Measurements from ENCODE around the gene ANP32A. TPM values are rescaled to one million over a fixed set of nuclear protein-coding genes. Genes with fewer than 3 reads are reported as not detected.

ANP32A gene
- polyA plus RNA-seq, 1 donor = 201 TPM

DNA sequence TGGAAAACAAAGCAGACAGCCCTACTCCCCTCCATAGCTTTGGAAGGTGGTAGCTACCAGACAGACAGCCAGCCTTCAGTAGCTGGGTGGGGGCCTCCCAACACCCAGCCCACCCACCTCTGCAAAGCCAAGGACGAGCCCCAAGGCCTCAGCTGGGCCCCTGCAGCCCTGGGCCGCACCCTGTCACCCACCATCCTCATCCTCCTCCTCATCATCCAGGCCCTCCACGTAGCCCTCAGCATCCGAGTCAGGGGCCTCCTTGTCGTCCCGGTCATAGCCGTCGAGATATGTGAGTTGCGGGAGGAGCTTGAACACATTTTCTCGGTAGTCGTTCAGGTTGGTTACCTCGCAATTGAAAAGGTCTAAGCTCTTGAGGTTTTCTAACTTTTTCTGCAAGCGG is 36.5 kb downstream of the ANP32A start:
- peaks cover 22% of the 10 kb centered on the region for H3K4me1 ChIP-seq (ENCODE audit: control insufficient read depth, insufficient read depth, low read length)
- no peak overlapping the region for H3K27ac ChIP-seq (ENCODE audit: low read length)
- no peak overlapping the region for H3K4me3 ChIP-seq (ENCODE audit: low read length)
- no peaks in the 10 kb centered on the region for H3K27me3 ChIP-seq (ENCODE audit: control insufficient read depth, insufficient read depth, low read length)
- DNase-seq = no peak
- 100% methylated on average over 1 of the region's 13 CpGs for WGBS (ENCODE audit: insufficient coverage, low lambda C conversion rate)
- peaks cover 75% of the 10 kb centered on the region for H3K36me3 ChIP-seq (ENCODE audit: control insufficient read depth, insufficient read depth, low read length)
- H3K9me3 ChIP-seq (ENCODE audit: control insufficient read depth, low read depth, low read length) = no peaks in the 10 kb centered on the region

DNA sequence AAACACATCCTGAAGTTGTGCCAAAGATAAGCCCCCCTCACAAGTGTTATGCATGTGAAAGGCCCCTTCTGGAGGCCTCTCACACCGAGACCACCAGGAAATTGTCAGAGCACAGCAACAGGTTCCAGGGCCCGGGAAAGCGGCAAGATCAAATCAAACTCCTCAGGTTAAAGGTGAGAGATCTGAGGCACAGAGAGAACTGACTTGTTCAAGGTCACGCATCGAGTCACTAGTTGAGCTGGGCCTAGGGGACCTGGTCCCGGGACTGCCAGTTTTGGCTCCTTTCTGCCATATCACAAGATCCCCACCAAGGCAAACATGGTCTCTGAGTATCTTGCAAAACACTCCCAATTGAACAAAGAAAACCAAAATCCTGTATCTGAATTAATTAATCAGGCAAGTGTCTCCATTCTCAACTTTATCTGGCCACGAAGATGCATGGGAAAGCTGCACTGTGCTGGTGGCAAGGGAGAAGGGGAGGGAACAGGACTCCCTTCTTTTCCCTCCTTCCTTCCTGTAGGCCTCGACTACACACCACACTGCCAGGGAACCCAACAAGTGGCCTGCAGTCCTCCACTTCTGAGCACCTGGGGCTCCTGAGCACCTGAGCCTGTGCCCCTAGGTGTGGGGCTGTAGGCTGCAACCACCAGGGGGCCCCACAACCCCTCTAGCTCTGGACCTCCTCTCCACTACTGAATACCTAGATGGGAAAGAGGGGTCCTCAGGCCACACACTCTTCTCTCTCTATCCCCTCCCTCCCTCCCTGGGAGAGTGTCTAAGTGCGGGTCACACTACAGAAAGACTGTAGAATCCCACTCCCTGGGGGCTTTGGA is 37.3 kb downstream of the ANP32A start:
- no peaks in the 10 kb centered on the region for H3K9me3 ChIP-seq (ENCODE audit: control insufficient read depth, low read depth, low read length)
- H3K27ac ChIP-seq (ENCODE audit: low read length) = no peak overlapping the region
- peaks cover 15% of the 10 kb centered on the region for H3K4me1 ChIP-seq (ENCODE audit: control insufficient read depth, insufficient read depth, low read length)
- no peaks in the 10 kb centered on the region for H3K27me3 ChIP-seq (ENCODE audit: control insufficient read depth, insufficient read depth, low read length)
- H3K36me3 ChIP-seq (ENCODE audit: control insufficient read depth, insufficient read depth, low read length) = peaks cover 80% of the 10 kb centered on the region
- no peak for DNase-seq
- no peak overlapping the region for H3K4me3 ChIP-seq (ENCODE audit: low read length)
- no CpG with 5 or more reads among the region's 9 CpGs for WGBS (ENCODE audit: insufficient coverage, low lambda C conversion rate)

DNA sequence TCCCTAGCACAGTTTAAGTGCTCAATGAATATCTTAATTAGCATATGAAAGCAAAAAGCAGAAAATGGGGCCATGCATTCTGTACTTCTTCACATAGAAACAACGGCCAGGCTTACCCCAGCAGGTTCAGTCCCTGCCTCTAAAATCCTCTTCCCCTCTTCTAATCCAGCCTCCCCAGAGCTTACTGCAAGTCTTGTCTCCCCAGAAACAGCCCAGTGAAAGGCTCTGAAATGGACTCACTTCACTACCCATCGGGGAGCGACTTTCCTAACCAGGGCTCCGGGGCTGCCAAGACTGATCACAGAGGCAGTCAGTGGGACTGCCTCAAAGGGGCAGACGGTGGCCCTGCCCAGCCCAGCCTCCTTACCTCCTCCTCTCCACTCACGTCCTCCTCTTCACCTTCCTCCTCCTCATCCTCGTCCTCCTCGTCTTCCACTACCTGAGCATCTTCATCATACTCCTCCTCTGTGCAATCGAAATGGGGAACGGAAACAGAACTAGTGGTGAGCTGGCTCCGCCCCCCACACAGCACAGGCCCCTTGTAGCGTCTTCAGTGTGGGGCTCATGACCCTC is 38.0 kb downstream of the ANP32A start:
- 90% methylated on average over 3 of the region's 12 CpGs for WGBS (ENCODE audit: insufficient coverage, low lambda C conversion rate)
- Histone ChIP-seq H3K4me1 (ENCODE audit: control insufficient read depth, insufficient read depth, low read length) (peaks cover 7% of the 10 kb centered on the region), H3K27ac (ENCODE audit: low read length) (no peak overlapping the region), H3K4me3 (ENCODE audit: low read length) (no peak overlapping the region), H3K27me3 (ENCODE audit: control insufficient read depth, insufficient read depth, low read length) (no peaks in the 10 kb centered on the region), H3K36me3 (ENCODE audit: control insufficient read depth, insufficient read depth, low read length) (peaks cover 84% of the 10 kb centered on the region), H3K9me3 (ENCODE audit: control insufficient read depth, low read depth, low read length) (no peaks in the 10 kb centered on the region)
- no peak for DNase-seq

DNA sequence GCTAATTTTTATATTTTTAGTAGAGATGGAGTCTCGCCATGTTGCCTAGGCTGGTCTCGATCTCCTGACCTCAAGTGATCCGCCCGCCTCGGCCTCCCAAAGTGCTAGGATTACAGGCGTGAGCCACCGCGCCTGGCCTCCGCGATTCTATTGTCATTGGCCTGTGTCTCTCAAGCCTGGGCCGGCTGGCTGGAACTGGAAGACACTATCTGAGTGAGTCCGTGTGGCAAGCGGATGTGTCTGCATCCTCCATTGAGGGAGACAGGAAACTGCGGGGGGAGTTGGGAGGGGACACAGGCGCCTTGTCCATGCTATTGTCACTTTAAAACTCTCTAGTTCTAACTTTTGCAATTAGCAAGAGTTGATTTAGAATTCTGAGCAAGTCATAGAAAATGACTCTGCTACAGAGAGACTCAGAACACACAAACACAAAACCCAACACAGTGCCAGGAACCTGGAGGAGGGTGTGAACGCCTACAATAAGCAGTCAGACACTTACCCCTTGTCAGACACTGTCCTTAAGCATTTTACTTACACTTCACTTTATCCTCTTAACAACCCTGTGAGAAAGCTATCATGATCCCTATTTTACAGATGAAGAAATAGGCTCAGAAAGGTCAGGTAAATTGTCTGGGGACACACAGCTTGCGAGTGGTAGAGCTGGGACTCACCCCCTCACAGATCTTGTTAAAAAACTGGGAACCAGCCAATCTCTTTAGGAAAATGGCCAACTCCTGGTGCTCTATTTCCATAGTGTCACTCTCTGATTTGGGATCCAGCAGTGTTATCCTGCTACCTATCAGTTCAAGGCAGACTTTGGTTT is 38.7 kb downstream of the ANP32A start:
- no peak for DNase-seq
- H3K4me3 ChIP-seq (ENCODE audit: low read length) = no peak overlapping the region
- peaks cover 79% of the 10 kb centered on the region for H3K36me3 ChIP-seq (ENCODE audit: control insufficient read depth, insufficient read depth, low read length)
- H3K4me1 ChIP-seq (ENCODE audit: control insufficient read depth, insufficient read depth, low read length) = no peaks in the 10 kb centered on the region
- H3K27ac ChIP-seq (ENCODE audit: low read length) = no peak overlapping the region
- no peaks in the 10 kb centered on the region for H3K27me3 ChIP-seq (ENCODE audit: control insufficient read depth, insufficient read depth, low read length)
- WGBS (ENCODE audit: insufficient coverage, low lambda C conversion rate) = no CpG with 5 or more reads among the region's 17 CpGs
- no peaks in the 10 kb centered on the region for H3K9me3 ChIP-seq (ENCODE audit: control insufficient read depth, low read depth, low read length)

DNA sequence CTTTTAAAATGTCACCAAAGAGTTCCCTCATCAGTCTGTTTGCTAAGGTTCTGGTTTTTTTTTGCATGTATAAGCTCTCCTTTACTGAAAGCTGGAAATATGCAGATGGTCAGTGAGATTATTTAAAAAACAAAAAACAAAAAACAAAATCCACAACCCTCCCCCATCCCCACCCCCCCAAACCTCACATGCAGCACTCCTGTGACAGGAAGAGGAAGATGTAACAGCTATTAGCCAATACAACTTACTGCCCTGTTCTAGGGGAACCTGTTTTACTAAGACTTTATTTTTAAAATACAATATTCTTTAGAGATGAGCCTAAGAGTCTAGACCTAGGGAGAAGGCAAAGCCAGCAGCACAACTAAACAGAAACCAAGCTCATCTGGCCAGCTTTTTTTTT is 39.5 kb downstream of the ANP32A start:
- Histone ChIP-seq H3K27me3 (ENCODE audit: control insufficient read depth, insufficient read depth, low read length) (no peaks in the 10 kb centered on the region), H3K27ac (ENCODE audit: low read length) (no peak overlapping the region), H3K36me3 (ENCODE audit: control insufficient read depth, insufficient read depth, low read length) (peaks cover 72% of the 10 kb centered on the region), H3K9me3 (ENCODE audit: control insufficient read depth, low read depth, low read length) (no peaks in the 10 kb centered on the region), H3K4me1 (ENCODE audit: control insufficient read depth, insufficient read depth, low read length) (no peaks in the 10 kb centered on the region), H3K4me3 (ENCODE audit: low read length) (no peak overlapping the region)
- DNase-seq = no peak

DNA sequence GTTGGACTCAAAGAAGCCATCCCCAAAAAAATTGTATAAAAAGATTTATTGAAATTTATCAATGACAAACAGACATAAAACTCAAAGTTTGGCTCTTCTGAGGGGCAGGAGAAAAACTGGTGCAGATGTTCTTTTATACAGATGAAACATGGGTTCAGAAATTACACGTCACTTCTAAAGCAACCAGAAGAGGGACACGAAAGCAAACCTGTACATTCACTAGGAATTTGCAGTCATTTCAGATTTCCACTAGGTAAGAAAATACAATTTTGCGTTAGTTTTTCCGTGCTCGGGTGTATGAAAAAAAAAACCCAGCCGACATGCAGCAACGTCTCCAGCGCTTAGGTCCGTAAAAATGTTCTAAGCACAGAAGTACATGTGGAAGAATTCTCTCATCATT is 41.8 kb downstream of the ANP32A start:
- no peaks in the 10 kb centered on the region for H3K9me3 ChIP-seq (ENCODE audit: control insufficient read depth, low read depth, low read length)
- WGBS (ENCODE audit: insufficient coverage, low lambda C conversion rate) = 100% methylated on average over 3 of the region's 9 CpGs
- no peaks in the 10 kb centered on the region for H3K4me1 ChIP-seq (ENCODE audit: control insufficient read depth, insufficient read depth, low read length)
- H3K4me3 ChIP-seq (ENCODE audit: low read length) = no peak overlapping the region
- no peaks in the 10 kb centered on the region for H3K27me3 ChIP-seq (ENCODE audit: control insufficient read depth, insufficient read depth, low read length)
- H3K36me3 ChIP-seq (ENCODE audit: control insufficient read depth, insufficient read depth, low read length) = peaks cover 50% of the 10 kb centered on the region
- no peak overlapping the region for H3K27ac ChIP-seq (ENCODE audit: low read length)
- DNase-seq = no peak

DNA sequence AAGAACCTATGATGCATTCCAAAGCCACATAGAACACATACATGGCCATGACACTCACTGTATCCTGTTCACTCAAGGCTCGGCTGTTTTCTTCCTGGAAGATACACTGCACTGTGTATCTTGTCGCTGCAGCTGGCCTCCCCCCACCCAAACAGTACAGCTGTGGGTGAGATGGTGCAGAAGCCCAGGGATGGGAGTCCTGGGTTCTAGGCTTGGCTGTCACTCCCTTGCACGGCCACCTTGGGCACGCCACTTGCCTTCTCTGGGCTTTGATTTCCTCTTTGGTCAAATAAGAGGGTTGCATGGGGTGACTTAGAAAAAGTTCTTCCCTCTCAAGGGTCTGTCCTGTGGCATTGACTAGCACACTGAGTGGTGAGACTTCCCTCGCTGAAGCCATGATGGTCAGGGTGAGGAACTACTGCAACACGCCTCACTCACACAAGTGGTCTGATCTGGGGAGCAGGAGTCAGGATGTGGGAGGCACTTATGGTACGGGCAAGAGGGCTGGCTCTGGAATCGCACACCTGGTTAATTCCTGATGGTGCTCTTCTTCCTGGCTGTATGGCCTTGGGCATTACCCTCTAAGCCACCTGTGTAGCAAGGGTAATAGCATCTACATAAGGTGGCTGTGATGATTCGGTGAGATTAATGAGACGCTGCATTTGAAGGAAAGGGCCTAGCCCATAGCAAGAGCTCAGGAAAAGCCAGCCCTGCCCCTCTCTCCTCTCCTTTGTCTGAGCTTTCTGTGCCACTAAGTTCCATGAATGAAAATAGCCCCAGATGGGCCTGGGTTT is 44.0 kb downstream of the ANP32A start:
- no peak for DNase-seq
- H3K36me3 ChIP-seq (ENCODE audit: control insufficient read depth, insufficient read depth, low read length) = peaks cover 28% of the 10 kb centered on the region
- no peak overlapping the region for H3K4me3 ChIP-seq (ENCODE audit: low read length)
- WGBS (ENCODE audit: insufficient coverage, low lambda C conversion rate) = 90% methylated on average over 2 of the region's 10 CpGs
- no peaks in the 10 kb centered on the region for H3K27me3 ChIP-seq (ENCODE audit: control insufficient read depth, insufficient read depth, low read length)
- no peaks in the 10 kb centered on the region for H3K9me3 ChIP-seq (ENCODE audit: control insufficient read depth, low read depth, low read length)
- no peak overlapping the region for H3K27ac ChIP-seq (ENCODE audit: low read length)
- H3K4me1 ChIP-seq (ENCODE audit: control insufficient read depth, insufficient read depth, low read length) = no peaks in the 10 kb centered on the region

DNA sequence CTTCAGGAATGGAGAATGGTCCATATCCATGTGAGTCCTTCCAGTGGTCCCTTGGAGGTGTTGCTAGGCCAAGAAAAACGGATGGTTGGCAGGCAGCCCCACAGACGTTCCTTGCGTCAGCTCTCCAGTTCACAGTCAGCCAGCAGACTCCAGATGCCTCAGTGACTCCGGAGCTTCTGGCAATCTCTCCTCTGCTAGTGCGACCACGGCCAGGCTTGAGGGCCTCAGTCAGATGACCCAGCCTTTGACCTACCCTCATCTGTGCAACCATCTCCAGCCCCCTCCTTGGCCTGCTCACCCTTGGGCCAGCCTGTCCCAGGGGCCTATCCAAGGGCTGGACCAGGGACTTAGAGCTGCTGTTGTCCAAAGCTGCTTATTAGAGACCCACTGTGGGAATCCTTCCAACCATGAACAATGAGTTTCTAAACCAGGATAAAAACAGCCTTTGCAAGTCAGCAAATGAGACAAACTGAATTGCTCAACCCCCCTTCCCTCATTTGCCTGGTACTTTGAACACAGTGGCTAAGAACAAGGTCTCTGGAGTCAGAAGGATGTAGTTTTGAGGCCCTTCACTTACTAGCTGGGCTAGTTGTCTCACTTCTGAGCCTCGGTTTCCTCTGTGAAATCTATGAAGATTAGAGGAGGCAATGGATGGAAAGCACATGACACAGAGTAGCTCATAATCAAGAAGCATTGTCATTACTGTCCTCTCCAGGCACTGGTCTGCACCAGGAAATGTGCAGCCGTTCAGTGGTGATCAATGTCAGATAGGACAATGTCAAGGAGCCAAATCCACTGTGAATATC is 44.8 kb downstream of the ANP32A start:
- H3K27me3 ChIP-seq (ENCODE audit: control insufficient read depth, insufficient read depth, low read length) = no peaks in the 10 kb centered on the region
- no CpG with 5 or more reads among the region's 8 CpGs for WGBS (ENCODE audit: insufficient coverage, low lambda C conversion rate)
- DNase-seq = no peak

DNA sequence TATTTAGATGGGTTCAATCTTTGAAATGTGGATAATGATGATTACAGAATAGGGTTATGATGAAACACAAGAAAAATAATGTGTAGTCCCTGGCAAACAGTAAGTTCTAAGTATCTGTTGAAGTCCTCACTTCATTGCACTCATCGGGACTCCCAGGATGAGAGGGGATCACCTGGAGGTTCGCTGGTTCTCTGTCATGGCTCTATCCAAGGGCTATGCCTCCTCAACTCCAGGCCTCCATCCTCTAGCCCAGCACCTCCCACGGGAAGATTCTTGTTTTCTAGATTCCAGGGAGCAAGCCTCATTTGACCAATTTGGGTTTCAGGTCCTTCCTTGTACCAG is 45.5 kb downstream of the ANP32A start:
- Histone ChIP-seq H3K27me3 (ENCODE audit: control insufficient read depth, insufficient read depth, low read length) (no peaks in the 10 kb centered on the region), H3K4me1 (ENCODE audit: control insufficient read depth, insufficient read depth, low read length) (no peaks in the 10 kb centered on the region), H3K36me3 (ENCODE audit: control insufficient read depth, insufficient read depth, low read length) (peaks cover 18% of the 10 kb centered on the region), H3K4me3 (ENCODE audit: low read length) (no peak overlapping the region), H3K9me3 (ENCODE audit: control insufficient read depth, low read depth, low read length) (no peaks in the 10 kb centered on the region), H3K27ac (ENCODE audit: low read length) (no peak overlapping the region)
- no peak for DNase-seq
- no CpG with 5 or more reads among the region's 3 CpGs for WGBS (ENCODE audit: insufficient coverage, low lambda C conversion rate)

More for the DNA sequence above, 44.8 kb downstream of the ANP32A start:
- Histone ChIP-seq H3K4me3 (ENCODE audit: low read length) (no peak overlapping the region), H3K27ac (ENCODE audit: low read length) (no peak overlapping the region), H3K9me3 (ENCODE audit: control insufficient read depth, low read depth, low read length) (no peaks in the 10 kb centered on the region), H3K36me3 (ENCODE audit: control insufficient read depth, insufficient read depth, low read length) (peaks cover 25% of the 10 kb centered on the region), H3K4me1 (ENCODE audit: control insufficient read depth, insufficient read depth, low read length) (no peaks in the 10 kb centered on the region)

All from large intestine (tissue), 3 donors.